HEK293 (cell line): ENCODE measurements around the gene LACC1.

ENCODE experiments used
- CTCF ChIA-PET: fragments of 350-600 bp; formaldehyde crosslinking; extraction: SDS; loops from one replicate; lab custom pipeline; 2021; ENCODE audit warnings: antibody characterized with exemption; lab: Yijun Ruan, JAX
- POLR2A ChIA-PET: fragments of 300-600 bp; formaldehyde crosslinking; extraction: SDS; loops from one replicate; lab custom pipeline; 2020; ENCODE audit warnings: antibody characterized with exemption, inconsistent platforms; lab: Yijun Ruan, JAX
- H3K27ac ChIP-seq: fragments of 200-500 bp; sonication (Bioruptor generic); 2 replicates; pipeline ENCODE4 v1.5.1; 2014; ENCODE audit warnings: low read depth, low read length, control low read depth, inconsistent platforms; ENCODE audit errors: extremely low read depth
- H3K36me3 ChIP-seq, 2 experiments: fragments of 200-500 bp in 1 of 2; sonication (Bioruptor generic) in 1 of 2; 1 replicate in 1 of 2; 2 replicates in 1 of 2; pipeline ENCODE4 v1.5.1; 2014 to 2017; ENCODE audit warnings: inconsistent platforms in 2 of 2, low read length in 2 of 2; ENCODE audit not compliant: control insufficient read depth in 2 of 2, insufficient read depth in 1 of 2
- H3K4me1 ChIP-seq: fragments of 200-500 bp; sonication (Bioruptor generic); 2 replicates; pipeline ENCODE4 v1.5.1; 2014; ENCODE audit warnings: mild to moderate bottlenecking, low read length, inconsistent platforms; ENCODE audit not compliant: control insufficient read depth, insufficient read depth
- H3K4me3 ChIP-seq: 2 replicates; pipeline ENCODE4 v1.5.1; 2011; ENCODE audit warnings: low read depth, mild to moderate bottlenecking, control low read depth, low read length, moderate library complexity
- H3K9me3 ChIP-seq: fragments of 200-500 bp; sonication (Bioruptor generic); 2 replicates; pipeline ENCODE4 v1.5.1; 2014; ENCODE audit warnings: low read depth, low read length, inconsistent platforms; ENCODE audit not compliant: control insufficient read depth, insufficient read depth
- ATF2 ChIP-seq: fragments of 450-650 bp; formaldehyde crosslinking; IDR thresholded peaks from 2 replicates; pipeline ENCODE4 v1.5.1; 2016; ENCODE audit warnings: missing biosample characterization, missing genetic modification characterization, low read depth
- GLI2 ChIP-seq: fragments of 450-650 bp; formaldehyde crosslinking; IDR thresholded peaks from 2 replicates; pipeline ENCODE4; 2017; ENCODE audit warnings: missing biosample characterization, missing genetic modification characterization, low read depth, borderline replicate concordance
- HOXA7 ChIP-seq: sonication (generic); formaldehyde crosslinking; IDR thresholded peaks from 2 replicates; pipeline ENCODE4 v1.8.1; 2022; ENCODE audit warnings: missing genetic modification reagents, borderline replicate concordance
- ZBTB11 ChIP-seq: fragments of 450-650 bp; formaldehyde crosslinking; conservative IDR thresholded peaks from 2 replicates; pipeline ENCODE4 v1.5.1; 2016; ENCODE audit warnings: low read depth, missing biosample characterization, missing genetic modification characterization
- ZBTB48 ChIP-seq: fragments of 450-650 bp; formaldehyde crosslinking; IDR thresholded peaks from 2 replicates; pipeline ENCODE4 v1.5.1; 2016; ENCODE audit warnings: missing biosample characterization, missing genetic modification characterization
- ZNF112 ChIP-seq: fragments of 450-650 bp; formaldehyde crosslinking; IDR thresholded peaks from 2 replicates; pipeline ENCODE4 v1.5.0; 2017; ENCODE audit warnings: missing biosample characterization, missing genetic modification characterization
- ZNF121 ChIP-seq: fragments of 450-650 bp; formaldehyde crosslinking; IDR thresholded peaks from 2 replicates; pipeline ENCODE4 v1.5.1; 2016; ENCODE audit warnings: missing biosample characterization, missing genetic modification characterization
- ZNF274 ChIP-seq, 2 experiments: fragments of 200-500 bp in 1 of 2; fragments of 450-650 bp in 1 of 2; sonication (Bioruptor generic) in 1 of 2; formaldehyde crosslinking in 1 of 2; IDR thresholded peaks; 2 replicates each; pipeline versions ENCODE4 v1.5.1 to v1.6.1; 2014 to 2016; ENCODE audit warnings: borderline replicate concordance in 1 of 2, inconsistent platforms in 1 of 2, low read length in 1 of 2, missing biosample characterization in 1 of 2, missing genetic modification characterization in 1 of 2
- ZNF311 ChIP-seq: fragments of 450-650 bp; formaldehyde crosslinking; IDR thresholded peaks from 2 replicates; pipeline ENCODE4 v1.5.1; 2017; ENCODE audit warnings: missing biosample characterization, missing genetic modification characterization, borderline replicate concordance
- ZNF37A ChIP-seq: fragments of 450-650 bp; IDR thresholded peaks from 2 replicates; pipeline ENCODE4 v1.5.1; 2018; ENCODE audit warnings: missing biosample characterization, missing genetic modification characterization
- ZNF391 ChIP-seq: fragments of 450-650 bp; formaldehyde crosslinking; IDR thresholded peaks from 2 replicates; pipeline ENCODE4 v1.5.1; 2016; ENCODE audit warnings: low read depth, missing biosample characterization, missing genetic modification characterization, borderline replicate concordance
- ZNF596 ChIP-seq: fragments of 450-650 bp; IDR thresholded peaks from 2 replicates; pipeline ENCODE4 v1.5.0; 2018; ENCODE audit warnings: missing biosample characterization, mild to moderate bottlenecking, missing genetic modification characterization, moderate library complexity
- ZNF600 ChIP-seq: fragments of 450-650 bp; formaldehyde crosslinking; IDR thresholded peaks from 2 replicates; pipeline ENCODE4 v1.5.1; 2016; ENCODE audit warnings: missing biosample characterization, missing genetic modification characterization
- ZNF692 ChIP-seq: fragments of 450-650 bp; formaldehyde crosslinking; IDR thresholded peaks from 2 replicates; pipeline ENCODE4 v1.5.1; 2016; ENCODE audit warnings: missing biosample characterization, missing genetic modification characterization
- ZNF701 ChIP-seq: fragments of 450-650 bp; formaldehyde crosslinking; IDR thresholded peaks from 2 replicates; pipeline ENCODE4 v1.5.1; 2016; ENCODE audit warnings: missing biosample characterization, missing genetic modification characterization
- ZSCAN16 ChIP-seq: fragments of 450-650 bp; formaldehyde crosslinking; IDR thresholded peaks from 2 replicates; pipeline ENCODE4 v1.5.1; 2016; ENCODE audit warnings: missing biosample characterization, missing genetic modification characterization
- TF ChIP-seq, protein P1 (sequence below): fragments of 450-650 bp; formaldehyde crosslinking; IDR thresholded peaks from 2 replicates; pipeline ENCODE4 v1.5.1; 2016; ENCODE audit warnings: missing biosample characterization, missing genetic modification characterization
- TF ChIP-seq, protein P2 (sequence below): fragments of 450-650 bp; formaldehyde crosslinking; IDR thresholded peaks from 2 replicates; pipeline ENCODE4 v1.5.1; 2016; ENCODE audit warnings: missing biosample characterization, missing genetic modification characterization

Gene LACC1

DNA sequence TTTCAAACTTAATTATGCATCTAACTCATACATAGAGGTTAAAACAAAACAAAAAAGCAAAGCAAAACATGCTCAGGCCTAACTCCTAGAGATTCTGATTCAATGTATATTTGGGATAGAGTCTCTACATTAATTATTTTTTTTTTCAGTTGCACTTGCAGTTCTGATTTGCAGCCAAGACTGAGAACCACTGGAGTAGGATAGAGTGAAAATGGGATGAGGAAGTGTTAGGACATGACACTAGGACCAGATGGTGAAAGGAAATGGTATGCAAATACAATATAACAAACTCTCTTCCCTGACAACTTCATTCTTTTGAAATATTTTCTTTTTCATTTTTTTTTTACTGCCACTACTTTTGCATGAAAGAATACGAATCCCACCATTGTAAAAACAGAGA lies 1.9 kb upstream of the LACC1 start:
- no peaks in the 10 kb centered on the region for H3K4me1 ChIP-seq
- no peak overlapping the region for H3K4me3 ChIP-seq
- CTCF ChIA-PET = interaction anchor here (0.8 kb wide), 1 partner anchor 66 kb away, joined by 3 read pairs; no protein-coding TSS in a partner anchor

More for the DNA sequence above, 1.9 kb upstream of the LACC1 start:
- no peaks in the 10 kb centered on the region for H3K9me3 ChIP-seq
- no peak for TF ChIP-seq ZBTB11 (tag by site-specific recombination)
- no peak for TF ChIP-seq ZNF692 (tag by site-specific recombination)
- TF ChIP-seq ZNF701 (tag by site-specific recombination) = no peak
- TF ChIP-seq, protein P1, sequence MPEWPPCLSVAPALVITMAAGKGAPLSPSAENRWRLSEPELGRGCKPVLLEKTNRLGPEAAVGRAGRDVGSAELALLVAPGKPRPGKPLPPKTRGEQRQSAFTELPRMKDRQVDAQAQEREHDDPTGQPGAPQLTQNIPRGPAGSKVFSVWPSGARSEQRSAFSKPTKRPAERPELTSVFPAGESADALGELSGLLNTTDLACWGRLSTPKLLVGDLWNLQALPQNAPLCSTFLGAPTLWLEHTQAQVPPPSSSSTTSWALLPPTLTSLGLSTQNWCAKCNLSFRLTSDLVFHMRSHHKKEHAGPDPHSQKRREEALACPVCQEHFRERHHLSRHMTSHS = no peak
- TF ChIP-seq ZNF112 (tag by site-specific recombination) = no peak
- TF ChIP-seq ZSCAN16 (tag by site-specific recombination) = no peak
- TF ChIP-seq HOXA7 = no peak
- no peak for TF ChIP-seq ZNF391
- TF ChIP-seq ZNF596 = no peak
- TF ChIP-seq ZBTB48 (tag by site-specific recombination) = no peak
- TF ChIP-seq, protein P2, sequence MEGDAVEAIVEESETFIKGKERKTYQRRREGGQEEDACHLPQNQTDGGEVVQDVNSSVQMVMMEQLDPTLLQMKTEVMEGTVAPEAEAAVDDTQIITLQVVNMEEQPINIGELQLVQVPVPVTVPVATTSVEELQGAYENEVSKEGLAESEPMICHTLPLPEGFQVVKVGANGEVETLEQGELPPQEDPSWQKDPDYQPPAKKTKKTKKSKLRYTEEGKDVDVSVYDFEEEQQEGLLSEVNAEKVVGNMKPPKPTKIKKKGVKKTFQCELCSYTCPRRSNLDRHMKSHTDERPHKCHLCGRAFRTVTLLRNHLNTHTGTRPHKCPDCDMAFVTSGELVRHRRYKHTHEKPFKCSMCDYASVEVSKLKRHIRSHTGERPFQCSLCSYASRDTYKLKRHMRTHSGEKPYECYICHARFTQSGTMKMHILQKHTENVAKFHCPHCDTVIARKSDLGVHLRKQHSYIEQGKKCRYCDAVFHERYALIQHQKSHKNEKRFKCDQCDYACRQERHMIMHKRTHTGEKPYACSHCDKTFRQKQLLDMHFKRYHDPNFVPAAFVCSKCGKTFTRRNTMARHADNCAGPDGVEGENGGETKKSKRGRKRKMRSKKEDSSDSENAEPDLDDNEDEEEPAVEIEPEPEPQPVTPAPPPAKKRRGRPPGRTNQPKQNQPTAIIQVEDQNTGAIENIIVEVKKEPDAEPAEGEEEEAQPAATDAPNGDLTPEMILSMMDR (tag by site-specific recombination) = no peak
- no peak for TF ChIP-seq ZNF600
- no peak for TF ChIP-seq ZNF121
- no peak for TF ChIP-seq ZNF311 (tag by site-specific recombination)
- no peak for TF ChIP-seq GLI2 (tag by site-specific recombination)
- TF ChIP-seq ATF2 (tag by site-specific recombination) = no peak
- TF ChIP-seq ZNF37A (tag by site-specific recombination) = no peak
- no peak for TF ChIP-seq ZNF274 (IDR thresholded peaks at IDR 0.05; ENCODE audit: low read length)
- TF ChIP-seq ZNF274 (tag by site-specific recombination; IDR thresholded peaks at IDR 0.05; ENCODE audit: borderline replicate concordance) = no peak
- H3K36me3 ChIP-seq = peaks cover 0 to 6% of the 10 kb centered on the region in 2 experiments; a peak in 1 of 3 replicates
- H3K27ac ChIP-seq = no peak overlapping the region
- POLR2A ChIA-PET = no interaction called here
